GM18502 (cell line): ENCODE measurements around the gene MRM3.
"Not testable (repeated sequence)": the region's sequence is repeated elsewhere in the genome, so short reads cannot be mapped to it uniquely, and the experiment has no call there.

Experiments used
- ATAC-seq: cut with Tn5 transposase; IDR thresholded peaks from one replicate; pipeline ENCODE4 v1.9.1; 2021; ENCODE audit warnings: mild to moderate bottlenecking; ENCODE audit not compliant: unreplicated experiment, poor library complexity

Gene MRM3

DNA sequence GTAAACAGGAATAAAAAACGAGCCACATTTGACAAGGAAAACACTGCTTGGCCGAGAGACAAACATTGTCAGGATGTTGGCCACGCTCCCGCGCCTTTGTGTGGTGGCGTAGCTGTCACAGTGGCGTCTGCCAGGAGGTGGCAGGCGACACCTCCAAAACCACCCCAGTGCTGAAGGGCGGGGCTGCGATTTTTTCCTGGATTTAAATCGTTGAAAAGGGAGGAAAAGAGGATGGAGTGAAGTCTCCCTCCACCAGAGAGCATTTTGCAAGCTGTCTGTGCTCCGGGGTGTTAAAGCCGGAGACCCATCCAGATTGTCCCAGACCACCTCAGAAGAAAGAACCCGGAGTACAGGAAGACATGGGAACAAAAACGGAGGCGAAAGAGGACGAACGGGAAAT lies 12.7 kb downstream of the MRM3 start:
- no peak for ATAC-seq

DNA sequence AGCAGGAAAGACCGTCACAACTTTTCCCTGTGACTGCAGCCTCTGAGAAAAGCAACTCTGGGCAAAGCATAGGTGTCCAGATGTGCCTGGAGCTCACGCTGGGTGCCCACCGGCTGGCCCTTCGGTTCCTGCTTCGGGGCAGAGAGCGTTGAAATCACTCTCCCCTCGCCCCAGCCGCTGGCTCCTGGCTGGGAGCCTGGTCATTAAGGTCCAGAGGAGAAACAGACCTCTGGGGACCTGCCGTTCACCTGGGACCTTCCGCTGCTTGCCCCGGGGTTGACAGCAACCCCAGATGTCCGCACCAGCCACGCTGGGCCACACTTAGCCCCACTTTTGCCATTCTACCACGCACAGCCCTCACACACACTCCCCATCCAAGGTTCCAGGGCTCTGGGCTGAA lies 13.1 kb downstream of the MRM3 start:
- no peak for ATAC-seq

DNA sequence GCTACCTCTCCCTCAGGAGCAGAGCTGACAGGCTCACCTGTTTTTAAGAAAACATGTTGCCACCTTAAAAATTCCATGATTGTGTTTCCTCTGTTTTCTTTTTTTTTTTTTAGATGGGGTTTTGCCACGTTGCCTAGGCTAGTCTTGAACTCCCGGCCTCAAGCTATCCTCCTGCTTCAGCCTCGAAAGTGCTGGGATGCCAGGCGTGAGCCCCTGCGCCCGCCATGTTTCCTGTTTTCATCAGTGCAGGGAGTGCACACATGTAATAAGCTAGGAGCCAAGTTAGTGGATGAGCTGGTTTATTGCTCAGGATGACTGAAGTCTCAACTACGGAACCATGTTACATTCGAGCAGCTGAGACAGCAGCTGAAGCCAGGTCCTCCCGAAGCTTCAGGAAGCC lies 13.6 kb downstream of the MRM3 start:
- ATAC-seq: no peak

DNA sequence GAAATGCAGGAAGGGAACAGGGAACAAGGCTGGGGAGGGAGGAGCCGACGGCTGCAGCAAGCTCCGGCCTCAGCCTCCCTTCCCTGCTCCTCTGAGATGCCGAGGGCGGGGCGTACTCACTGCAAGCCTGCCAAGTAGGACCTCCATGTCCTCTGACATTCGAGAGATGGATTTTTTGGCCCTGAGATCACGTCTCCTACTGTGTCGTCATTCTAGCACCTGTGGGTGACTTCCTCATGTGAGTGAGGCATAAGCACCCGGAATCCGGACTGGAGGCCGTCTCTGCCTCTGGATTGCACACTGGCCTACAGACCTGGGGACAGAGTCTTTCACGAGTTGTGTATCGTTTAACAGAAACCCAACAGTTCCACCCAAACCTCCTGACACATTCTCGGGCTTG lies 14.5 kb downstream of the MRM3 start:
- ATAC-seq: no peak

DNA sequence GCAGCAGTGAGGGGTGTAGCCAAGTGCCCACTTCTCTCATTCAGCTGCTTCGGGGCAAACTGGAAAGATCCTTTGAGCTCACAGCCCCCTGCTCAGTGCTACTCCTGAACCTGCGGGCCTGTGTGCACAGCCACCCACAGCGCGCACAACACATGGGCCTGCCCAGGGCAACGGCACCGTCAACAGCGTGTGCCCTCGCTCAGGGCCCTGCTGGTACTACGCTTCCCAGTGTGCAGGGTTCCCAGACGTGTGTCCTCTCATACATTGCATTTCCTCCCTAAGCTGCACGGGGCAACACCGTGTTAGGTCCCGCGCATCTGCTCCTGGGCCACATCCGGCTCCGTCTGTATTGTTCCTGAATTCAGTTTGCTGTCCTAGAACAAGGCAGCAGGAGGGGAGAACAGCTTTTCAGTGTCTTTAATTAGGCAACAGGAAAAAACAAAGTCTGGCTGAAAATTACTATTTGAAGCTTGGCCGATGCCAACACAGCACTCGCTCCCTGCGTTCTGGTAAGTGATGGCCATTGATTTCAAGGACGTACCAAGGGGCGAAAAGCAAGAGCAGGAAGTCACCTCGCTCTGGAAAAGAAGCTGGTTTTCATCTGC lies 15.2 kb downstream of the MRM3 start:
- ATAC-seq: no peak

DNA sequence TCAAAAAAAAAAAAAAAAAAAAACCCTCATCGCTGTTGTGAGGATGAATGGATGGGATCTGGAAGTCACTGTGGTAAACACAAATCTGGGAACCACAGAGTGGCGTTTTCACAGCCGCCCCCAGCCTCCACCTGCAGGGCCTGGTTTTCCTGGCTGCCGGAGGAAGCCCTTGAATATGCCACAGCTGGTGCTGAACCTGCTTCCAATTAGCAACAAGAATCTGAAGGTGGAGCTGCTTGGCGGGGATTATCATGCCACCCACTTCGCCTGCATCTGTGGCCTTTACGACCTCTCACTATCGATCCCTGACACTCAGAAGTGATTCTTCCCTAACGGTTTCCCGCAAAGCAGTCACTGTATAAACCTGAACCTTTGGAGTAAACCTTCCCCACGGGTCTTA lies 16.1 kb downstream of the MRM3 start:
- ATAC-seq: no peak

DNA sequence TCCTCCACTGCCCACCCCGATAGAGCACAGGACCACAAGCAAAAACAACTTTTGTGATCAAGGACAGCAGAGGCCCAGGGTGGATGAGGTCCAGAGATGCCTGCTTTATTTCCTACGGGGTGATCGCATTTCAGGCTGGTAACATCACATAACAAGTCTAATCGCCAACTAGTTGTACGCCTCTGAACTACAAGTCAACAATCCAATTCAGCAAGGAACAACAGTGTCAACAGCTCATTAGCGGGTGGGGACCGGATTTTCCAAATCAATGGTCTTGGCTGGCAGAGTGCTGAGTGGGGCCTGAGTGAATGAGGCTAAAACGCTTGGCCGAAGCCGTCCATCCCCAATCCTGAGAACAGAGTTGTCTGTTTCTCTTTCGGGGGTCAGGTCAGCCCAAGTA lies 17.1 kb downstream of the MRM3 start:
- ATAC-seq: no peak

DNA sequence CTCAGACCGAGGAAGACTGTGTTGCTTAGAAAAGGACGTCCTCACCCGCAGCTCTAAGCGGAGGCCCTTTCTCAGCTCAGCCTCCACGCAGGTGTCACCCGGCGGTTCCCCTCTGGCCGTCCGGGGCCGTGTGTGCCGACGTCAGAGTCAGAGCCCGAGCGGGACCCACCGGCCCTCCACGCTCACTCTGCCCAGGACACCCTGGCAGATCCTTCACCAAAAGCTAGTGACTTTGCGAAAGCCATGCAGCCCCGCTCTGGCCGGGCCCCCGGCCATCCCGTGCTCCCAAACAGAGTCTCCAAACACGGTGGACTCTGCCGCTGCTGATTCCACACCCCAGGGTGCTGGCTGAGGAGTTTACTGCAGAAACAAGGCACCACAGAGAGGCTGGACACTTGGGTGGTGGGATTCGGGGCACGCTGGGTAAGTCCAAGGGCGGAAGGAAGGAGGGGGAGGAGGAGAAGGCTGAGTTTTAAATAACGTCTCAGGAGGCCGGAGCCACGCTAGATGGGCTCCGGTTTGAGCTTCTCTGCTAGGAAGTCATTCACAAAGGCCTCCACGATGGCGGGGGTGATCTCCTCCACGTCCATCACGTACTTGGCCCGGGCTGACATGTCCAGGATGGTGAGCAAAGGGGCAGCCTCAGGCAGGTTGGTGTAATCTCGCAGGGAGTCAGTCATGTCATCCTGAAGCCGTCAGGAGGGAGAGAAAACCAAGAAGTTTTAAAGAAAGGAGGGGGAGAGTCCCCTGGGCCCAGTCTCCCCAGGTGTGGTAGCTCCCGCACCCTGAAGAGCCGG lies 18.5 kb downstream of the MRM3 start:
- no peak for ATAC-seq

DNA sequence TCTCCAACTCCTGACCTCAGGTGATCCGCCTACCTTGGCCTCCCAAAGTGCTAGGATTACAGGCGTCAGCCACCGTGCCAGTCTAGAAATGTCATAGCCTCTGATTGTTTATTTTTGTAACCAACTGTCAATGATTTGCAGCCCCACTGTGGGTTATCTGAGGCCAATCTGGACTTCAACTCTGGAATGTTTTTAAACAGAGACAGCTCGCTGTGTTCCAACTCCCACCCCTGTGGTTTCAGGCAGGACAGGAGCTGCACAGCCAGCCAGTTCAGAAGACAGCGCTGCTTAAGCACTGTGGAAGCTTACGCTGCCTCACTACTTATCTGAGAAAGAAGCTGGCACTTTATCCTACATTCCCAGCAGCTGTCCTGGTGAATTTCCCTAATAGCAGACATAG lies 19.5 kb downstream of the MRM3 start:
- ATAC-seq: no peak

DNA sequence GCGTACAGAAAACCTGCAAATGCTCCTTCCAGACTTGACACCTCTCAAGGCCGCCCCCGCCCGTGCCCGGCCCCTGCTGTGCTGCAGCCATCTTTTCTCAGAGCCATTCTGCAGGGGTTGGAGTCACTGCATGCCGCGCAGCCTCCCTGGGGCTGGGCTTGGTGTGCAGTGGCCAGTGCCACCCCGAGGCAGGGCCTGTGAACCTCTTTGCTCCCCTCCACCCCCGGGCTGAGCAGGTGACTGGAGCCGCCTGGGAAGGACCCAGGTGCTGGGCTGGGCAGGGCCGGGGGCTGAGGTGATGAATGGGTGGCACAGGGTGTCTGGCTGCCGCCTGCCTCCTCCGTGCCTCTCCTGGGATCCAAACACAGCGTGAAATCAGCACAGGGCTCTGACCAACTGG lies 20.3 kb downstream of the MRM3 start:
- ATAC-seq: no peak

DNA sequence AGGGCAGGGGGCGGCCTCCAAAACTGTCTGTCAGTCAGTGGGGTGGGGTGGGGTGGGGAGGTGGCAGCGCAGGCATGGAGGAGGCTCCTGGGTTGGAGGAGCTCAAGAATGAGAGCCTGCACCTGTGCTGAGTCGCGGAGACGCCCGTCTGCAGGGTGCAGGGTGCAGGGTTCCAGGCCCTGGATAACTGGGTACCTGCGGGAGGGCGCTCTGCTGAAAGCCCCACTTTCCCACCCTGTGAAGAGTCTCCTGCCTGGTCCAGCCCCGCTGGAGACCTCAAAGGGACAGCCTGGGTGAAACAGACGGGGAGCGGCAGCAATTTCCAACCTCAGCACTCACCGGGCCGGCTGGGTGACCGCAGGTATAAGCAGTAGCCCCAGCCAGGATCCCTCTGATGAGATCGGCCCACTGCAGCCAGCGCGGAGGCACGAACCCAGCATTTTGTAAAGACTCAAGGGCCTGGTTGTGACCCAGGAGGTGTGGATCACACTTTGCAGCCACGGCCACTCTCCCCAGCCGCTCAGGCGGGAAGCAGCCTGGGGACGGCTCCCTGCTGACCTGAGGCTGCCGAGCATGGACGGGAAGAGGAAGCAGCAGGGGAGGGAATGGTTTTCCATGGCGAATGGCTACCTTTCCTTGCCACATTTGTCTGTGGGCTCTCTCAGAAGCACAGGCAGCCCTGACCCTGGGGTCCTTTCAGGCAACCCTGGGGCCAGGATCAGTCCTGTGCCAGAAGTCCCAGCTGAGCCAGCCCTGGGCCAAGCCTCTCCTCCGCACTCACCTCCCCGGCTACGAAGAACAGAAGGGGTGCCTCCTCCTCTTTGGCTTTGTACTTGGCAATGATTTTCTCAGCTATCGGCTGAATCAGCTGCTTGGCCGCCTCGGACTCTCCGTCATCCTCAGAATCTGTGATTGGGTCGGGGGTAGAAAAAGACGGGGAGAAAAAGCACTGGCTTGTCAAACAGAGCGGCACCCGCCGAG lies 21.0 kb downstream of the MRM3 start:
- ATAC-seq: no peak

DNA sequence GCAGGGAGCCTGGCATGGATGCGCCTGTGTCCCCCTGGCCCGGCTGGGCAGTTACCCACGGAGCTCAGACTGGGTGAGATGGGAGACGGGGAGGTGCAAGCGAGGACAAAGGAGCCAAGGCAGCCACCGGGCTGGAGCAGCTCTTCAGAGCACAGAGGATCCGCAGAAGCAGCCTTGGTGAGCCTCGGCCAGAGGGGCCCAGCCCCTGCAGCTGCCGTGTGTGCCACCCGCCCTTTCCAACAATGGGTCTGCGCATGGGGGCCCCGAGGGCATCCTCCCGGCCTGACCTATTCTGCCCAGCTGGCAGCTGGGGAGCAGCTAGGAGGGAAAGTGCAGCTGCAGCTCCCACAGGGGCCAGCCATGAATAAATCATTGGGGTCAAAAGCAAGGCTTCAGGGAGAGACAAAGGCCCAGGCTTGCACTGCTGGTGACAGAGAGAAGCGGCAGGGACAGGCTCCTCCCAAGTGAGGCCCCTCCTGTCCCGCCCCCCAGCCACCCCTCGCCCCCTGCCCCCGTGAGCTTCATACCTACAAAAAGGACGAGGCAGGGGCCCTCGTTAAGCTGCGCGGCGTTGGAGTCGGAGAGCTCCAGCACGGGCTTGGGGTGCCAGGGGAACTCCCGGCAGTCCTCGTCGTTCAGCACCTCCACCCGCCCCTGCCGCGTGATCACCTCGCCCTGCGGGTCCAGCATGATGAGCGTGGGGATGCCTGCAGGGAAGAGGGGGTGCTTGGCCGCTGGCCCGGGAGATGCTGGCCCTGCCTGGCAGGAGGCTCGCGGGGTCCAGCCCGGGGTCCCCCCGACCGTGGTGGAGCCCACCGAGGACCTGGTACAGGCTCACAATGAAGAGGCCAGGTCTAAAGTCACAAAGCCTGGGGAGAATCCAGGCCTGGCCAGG lies 22.6 kb downstream of the MRM3 start:
- ATAC-seq: no peak

DNA sequence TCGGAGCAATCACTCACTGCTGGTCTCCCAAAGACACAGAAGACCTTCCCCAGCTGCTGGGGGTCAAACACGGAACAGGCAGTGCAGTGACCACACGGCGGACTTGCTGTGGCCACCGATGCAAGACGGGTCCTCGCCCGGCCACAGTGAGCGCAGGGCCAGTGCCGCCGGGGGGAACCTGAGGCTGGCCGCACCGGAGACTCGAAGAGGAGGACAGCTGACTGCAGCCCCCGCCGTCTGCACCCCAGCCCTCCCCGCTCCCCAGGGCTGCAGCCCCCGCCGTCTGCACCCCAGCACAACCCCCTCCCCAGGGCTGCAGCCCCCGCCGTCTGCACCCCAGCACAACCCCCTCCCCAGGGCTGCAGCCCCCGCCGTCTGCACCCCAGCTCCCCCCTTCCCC lies 23.7 kb downstream of the MRM3 start:
- ATAC-seq: not testable (repeated sequence)

DNA sequence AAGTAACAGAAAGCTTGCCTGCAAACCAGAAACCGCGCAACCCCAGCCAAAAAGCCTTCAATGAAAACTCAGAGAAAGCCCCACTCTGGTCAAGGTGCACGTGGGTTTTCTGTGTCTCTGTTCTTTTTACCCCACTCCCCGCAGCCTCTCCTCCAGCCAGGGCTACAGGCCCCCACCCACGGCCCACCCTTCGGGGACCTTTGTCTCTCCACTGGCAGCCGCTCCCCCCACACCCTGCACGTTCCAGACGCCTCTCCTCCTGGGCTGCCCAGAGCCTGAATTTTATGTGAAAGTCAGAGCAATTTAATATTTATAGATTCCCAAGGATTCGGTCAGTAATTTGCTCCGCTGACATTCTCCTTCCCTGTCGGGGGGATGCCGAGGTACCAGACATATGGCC lies 24.2 kb downstream of the MRM3 start:
- ATAC-seq: no peak

DNA sequence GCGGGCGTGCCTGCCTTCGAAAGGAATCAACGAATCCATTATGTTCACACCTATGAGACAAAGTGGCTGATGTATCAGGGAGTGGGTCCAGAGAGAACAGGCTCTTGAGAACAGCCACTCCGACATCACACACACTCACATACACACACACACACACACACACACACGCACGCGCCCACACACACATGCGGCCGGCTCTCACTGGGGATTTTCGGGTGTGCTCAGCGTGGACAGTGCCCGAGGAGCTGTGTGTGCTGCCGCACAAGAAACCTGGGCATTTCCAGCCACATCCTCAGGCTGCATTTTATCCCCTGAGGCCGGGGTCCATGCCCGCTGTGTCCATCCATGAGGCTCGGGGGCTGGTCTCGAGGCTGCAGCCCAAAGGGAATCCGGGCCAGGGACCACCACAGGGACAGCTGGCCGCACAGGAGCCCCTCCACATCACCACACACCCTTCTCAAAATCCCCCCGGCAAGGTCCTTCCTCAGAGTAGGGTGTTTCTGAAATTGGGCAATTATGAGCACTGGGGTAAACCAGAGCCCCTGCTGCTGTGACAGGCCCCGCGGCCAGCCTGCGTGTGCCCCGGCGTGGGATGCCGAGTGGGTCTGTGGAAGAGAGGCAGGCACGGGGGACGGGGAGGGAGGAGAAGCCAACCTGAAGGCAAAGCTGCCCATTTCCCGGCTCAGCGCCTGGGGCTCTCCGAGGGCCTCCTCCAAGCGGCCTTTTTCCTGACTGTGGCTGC lies 24.8 kb downstream of the MRM3 start:
- no peak for ATAC-seq

DNA sequence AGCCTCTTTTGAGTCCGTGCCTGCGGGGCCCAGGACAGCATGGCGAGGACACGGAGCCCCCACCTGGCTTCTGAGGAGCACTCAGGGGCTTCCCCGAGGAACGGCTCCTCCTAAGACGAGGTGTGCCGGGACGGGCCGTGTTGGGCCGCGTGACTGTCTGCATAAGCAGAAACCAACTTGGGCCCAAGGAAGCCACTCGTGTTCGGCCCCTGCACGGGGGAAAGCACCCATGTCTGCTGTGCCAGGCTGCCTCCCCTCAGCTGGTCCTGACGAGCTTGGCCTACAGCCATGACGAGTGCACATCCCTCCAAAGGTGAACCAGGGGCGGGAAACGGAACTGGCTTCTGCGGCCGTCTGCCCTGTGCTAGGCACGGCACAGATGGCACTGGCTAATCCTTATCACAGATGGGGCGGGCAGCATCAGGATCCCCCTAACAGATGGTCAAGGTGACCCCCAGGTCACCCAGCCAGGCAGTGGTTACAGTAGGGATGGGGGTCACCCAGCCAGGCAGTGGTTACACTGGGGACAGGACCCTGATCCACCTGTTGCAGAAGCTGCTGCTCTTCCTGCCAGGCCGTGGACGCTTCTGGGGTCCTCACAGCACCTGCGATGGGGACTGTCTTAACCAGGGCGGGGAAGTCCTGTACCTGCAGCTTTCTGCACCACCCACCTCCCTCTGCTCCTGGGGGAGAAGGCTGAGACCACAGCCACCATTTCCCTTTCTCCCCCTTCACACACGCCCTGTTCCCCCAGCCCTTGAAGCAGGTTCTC lies 25.6 kb downstream of the MRM3 start:
- no peak for ATAC-seq

DNA sequence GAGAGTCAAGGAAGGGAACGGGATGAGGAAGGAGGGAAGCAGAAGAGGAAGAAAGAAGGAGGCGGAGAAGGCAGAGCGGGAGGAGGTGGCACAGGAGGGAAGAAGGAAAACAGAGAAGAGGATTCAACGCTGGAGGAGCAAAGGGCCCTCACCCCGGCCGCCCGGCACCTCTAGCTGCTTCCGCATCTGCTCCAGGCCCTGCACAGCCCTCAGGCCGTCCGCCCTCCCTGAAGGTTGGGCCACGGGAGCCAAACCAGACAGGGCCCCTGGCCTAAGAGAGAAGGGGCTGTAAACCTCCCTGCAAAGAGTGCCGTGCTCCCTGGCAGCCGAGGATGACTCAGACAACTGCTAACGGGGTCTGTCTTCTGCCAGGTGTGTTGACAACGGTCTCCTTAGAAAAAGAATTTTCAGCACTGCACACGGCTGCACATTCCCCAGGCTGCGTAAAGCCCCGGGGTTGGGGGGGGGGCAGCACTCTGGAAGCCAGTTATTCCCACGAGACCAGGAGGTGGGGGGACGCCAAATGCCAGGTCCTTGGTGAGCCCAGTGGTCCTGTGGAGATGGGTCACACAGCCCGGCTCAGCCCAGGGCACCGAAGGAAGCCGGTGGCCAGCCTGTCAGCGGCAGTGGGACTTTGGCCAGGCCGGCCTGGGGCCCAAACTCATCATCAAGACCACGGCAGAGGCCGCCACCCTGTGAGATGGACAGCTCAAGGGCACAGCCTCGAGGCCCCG lies 29.1 kb downstream of the MRM3 start:
- no peak for ATAC-seq

DNA sequence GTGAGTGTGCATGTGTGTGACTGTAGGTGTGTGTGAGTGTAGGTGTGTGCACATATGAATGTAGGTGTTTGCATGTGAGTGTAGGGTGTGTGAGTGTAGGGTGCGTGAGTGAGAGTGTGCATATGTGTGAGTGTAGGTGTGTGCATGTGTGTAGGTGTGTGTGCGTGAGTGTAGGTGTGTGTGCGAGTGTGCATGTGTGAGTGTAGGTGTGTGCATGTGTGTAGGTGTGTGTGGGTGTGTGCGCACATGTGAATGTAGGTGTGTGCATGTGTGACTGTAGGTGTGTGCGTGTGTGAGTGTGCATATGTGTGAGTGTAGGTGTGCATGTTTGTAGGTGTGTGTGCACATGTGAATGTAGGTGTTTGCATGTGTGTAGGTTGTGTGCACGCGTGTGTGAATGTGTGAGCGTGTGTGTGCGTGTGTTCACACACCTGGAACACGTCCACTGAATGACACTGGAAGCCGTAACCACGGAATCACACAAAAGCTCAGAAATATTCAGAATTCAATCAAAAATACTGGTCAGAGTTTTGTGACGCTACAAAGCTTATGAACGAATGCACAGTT lies 30.6 kb downstream of the MRM3 start:
- no peak for ATAC-seq
